Adrenal gland (tissue), 12 donors: ENCODE data around the gene RALGPS1. TPM values are rescaled to one million over a fixed set of nuclear protein-coding genes. Genes with fewer than 3 reads are reported as not detected.

Experiments
- DNase-seq, 7 donors: peaks; one replicate each; pipeline ENCODE4 v3.0.0-alpha.2; 2019 to 2020
- H3K27ac ChIP-seq, 5 donors: fragments of 200-600 bp; sonication (generic) in 4 of 5; 1 replicate in 3 of 5; 2 replicates in 2 of 5; pipeline versions ENCODE4 v1.5.1 to v1.8.0; 2016 to 2020; ENCODE audit warnings: mild to moderate bottlenecking in 1 of 5
- H3K27me3 ChIP-seq: fragments of 200-600 bp; 2 replicates; pipeline ENCODE4 v1.8.0; 2021
- H3K36me3 ChIP-seq, 2 donors: fragments of 200-600 bp; replicated peaks in 1 of 2; 1 replicate in 1 of 2; 2 replicates in 1 of 2; pipeline versions ENCODE4 v1.5.1 to v1.8.0; 2018 to 2022
- H3K4me1 ChIP-seq, 2 donors: fragments of 200-600 bp; replicated peaks in 1 of 2; 1 replicate in 1 of 2; 2 replicates in 1 of 2; pipeline versions ENCODE4 v1.5.1 to v1.8.0; 2018 to 2021
- H3K4me3 ChIP-seq, 4 donors: fragments of 200-600 bp; sonication (generic) in 3 of 4; one replicate each; pipeline ENCODE4 v1.5.1; 2016 to 2018
- H3K9me3 ChIP-seq, 3 donors: fragments of 200-600 bp; sonication (generic) in 1 of 3; replicated peaks in 1 of 3; 1 replicate in 2 of 3; 2 replicates in 1 of 3; pipeline versions ENCODE4 v1.5.1 to v1.8.0; 2016 to 2021
- CTCF ChIP-seq, 6 experiments: fragments of 450-650 bp in 4 of 6; fragments of 200-600 bp in 2 of 6; sonication (generic) in 1 of 6; IDR thresholded peaks; 1 replicate in 5 of 6; 2 replicates in 1 of 6; pipeline versions ENCODE4 v1.5.1 to v1.8.0; 2016 to 2021; ENCODE audit warnings: antibody characterized with exemption in 6 of 6, mild to moderate bottlenecking in 2 of 6, moderate library complexity in 1 of 6
- POLR2A ChIP-seq, 2 donors: fragments of 450-650 bp; IDR thresholded peaks; one replicate each; pipeline ENCODE4 v1.6.1; 2017; ENCODE audit warnings: antibody characterized with exemption in 2 of 2, mild to moderate bottlenecking in 2 of 2, moderate library complexity in 1 of 2
- WGBS, 4 donors: extraction: QIAGEN DNeasy Blood & Tissue Kit in 2 of 4; methylation state at CpG; one replicate each; pipeline versions ENCODE4 v1.1.5 to v1.1.7; 2013 to 2017; 5-methylcytosine and 5-hydroxymethylcytosine counted together
- intact Hi-C, 2 donors: fragments of 100-400 bp; cut with DNase I; formaldehyde crosslinking; loops; one replicate each; pipeline versions ENCODE4 v1.14.1 to v1.15.0; 2022 to 2023
- polyA plus RNA-seq, 3 donors: library from polyadenylated mRNA; stranded (reverse); fragments of 200-250 nt in 2 of 3; fragments of 350-450 nt in 1 of 3; fragmentation: Illumina TruSeq in 1 of 3; extraction: RNeasy Lipid Tissue Mini Kit (QIAGEN cat#74804) in 1 of 3; gene quantifications; one replicate each; pipeline ENCODE4 v1.2.3, GENCODE V29; 2013 to 2014
- total RNA-seq, 9 donors: library from RNA; depleted of rRNA in 4 of 9; stranded (reverse); fragments of >200 nt in 4 of 9; fragments of 120-200 nt in 1 of 9; fragmentation: NEBNext Ultra II Directional in 1 of 9; extraction: Animal tissue kit (Norgen Biotek cat#: 25700) in 1 of 9; gene quantifications; one replicate each; pipeline versions ENCODE4 v1.1.0 to v1.2.4, GENCODE V29; 2013 to 2023
- donor health status: healthy with polysubstance abuse.
- donor health status: Bipolar disorder and iron deficiency.
- donor health status: DM: yes; HTN: yes; CAD: no.
- donor health status: DM: no; HTN: no; CAD: no.
- donor health status: DM: no; HTN: no; CAD: no.
- donor health status: DM: yes; HTN: yes; CAD: no.

Gene RALGPS1
- total and polyA plus RNA-seq, 12 donors: 2.8 to 9.9 (median 5.1) TPM

GRCh38 chr9:126992427-126992826 is 77.8 kb downstream of the RALGPS1 start:
- H3K4me1 ChIP-seq: no peaks in the 10 kb centered on the region
- no peak for DNase-seq
- no peaks in the 10 kb centered on the region for H3K27me3 ChIP-seq
- H3K36me3 ChIP-seq: no peaks in the 10 kb centered on the region
- no peak overlapping the region for H3K4me3 ChIP-seq
- TF ChIP-seq CTCF (IDR thresholded peaks at IDR 0.05): no peak
- TF ChIP-seq POLR2A (IDR thresholded peaks at IDR 0.05): no peak
- H3K9me3 ChIP-seq: no peaks in the 10 kb centered on the region
- no peak overlapping the region for H3K27ac ChIP-seq
- intact Hi-C loops: no loop called here

- WGBS, 4 donors: 78 to 89% (median 83%) methylated on average over 2 of the region's 2 CpGs
- no peak overlapping the region for H3K27ac ChIP-seq
- no peak for DNase-seq
- no peaks in the 10 kb centered on the region for H3K36me3 ChIP-seq
- no peak overlapping the region for H3K4me3 ChIP-seq
- no peak for TF ChIP-seq POLR2A (IDR thresholded peaks at IDR 0.05)
- no peak for TF ChIP-seq CTCF (IDR thresholded peaks at IDR 0.05)
- intact Hi-C loops: no loop called here
- no peaks in the 10 kb centered on the region for H3K4me1 ChIP-seq
- no peaks in the 10 kb centered on the region for H3K27me3 ChIP-seq
- H3K9me3 ChIP-seq: no peaks in the 10 kb centered on the region
Observed at GRCh38 chr9:126999315-127000068, 84.9 kb downstream of the RALGPS1 start.

- 50 to 58% (median 51%) methylated on average over 3 of the region's 3 CpGs for WGBS, 4 donors
- no peaks in the 10 kb centered on the region for H3K27me3 ChIP-seq
- intact Hi-C loops: no loop called here
- H3K27ac ChIP-seq: peak overlapping the region in 1 of 5 donors; percentile 12
- no peak for TF ChIP-seq POLR2A (IDR thresholded peaks at IDR 0.05)
- no peak for TF ChIP-seq CTCF (IDR thresholded peaks at IDR 0.05)
- H3K36me3 ChIP-seq: no peaks in the 10 kb centered on the region
- no peak overlapping the region for H3K4me3 ChIP-seq
- H3K9me3 ChIP-seq: no peaks in the 10 kb centered on the region
- peaks cover 0 to 14% of the 10 kb centered on the region in 2 donors for H3K4me1 ChIP-seq
- peak in 6 of 7 donors; percentile 50 to 84 (median 58) for DNase-seq
Observed at GRCh38 chr9:127004946-127005769, 90.6 kb downstream of the RALGPS1 start.

GRCh38 chr9:127005770-127006314 is 91.3 kb downstream of the RALGPS1 start:
- H3K4me3 ChIP-seq: no peak overlapping the region
- H3K36me3 ChIP-seq: no peaks in the 10 kb centered on the region
- H3K4me1 ChIP-seq: peaks cover 0 to 14% of the 10 kb centered on the region in 2 donors
- no peak for TF ChIP-seq POLR2A (IDR thresholded peaks at IDR 0.05)
- no peak for TF ChIP-seq CTCF (IDR thresholded peaks at IDR 0.05)
- H3K9me3 ChIP-seq: no peaks in the 10 kb centered on the region
- no peak for DNase-seq
- H3K27ac ChIP-seq: peak overlapping the region in 1 of 5 donors; percentile 12
- no peaks in the 10 kb centered on the region for H3K27me3 ChIP-seq
- WGBS, 4 donors: 92 to 96% (median 94%) methylated on average over 5 of the region's 5 CpGs
- intact Hi-C loops: no loop called here
